Sigmoid colon (tissue), 7 donors: ENCODE measurements around the gene CCM2L. TPM values are rescaled to one million over a fixed set of nuclear protein-coding genes. Genes with fewer than 3 reads are reported as not detected.

Experiments used
- DNase-seq: peaks from one replicate; pipeline ENCODE4 v3.0.0-alpha.2; 2019
- H3K27ac ChIP-seq, 4 donors: fragments of 200-600 bp; sonication (generic); one replicate each; pipeline ENCODE4 v1.5.1; 2016 to 2019; ENCODE audit warnings: mild to moderate bottlenecking in 1 of 4
- H3K27me3 ChIP-seq, 3 donors: fragments of 200-600 bp; sonication (generic); one replicate each; pipeline ENCODE4 v1.5.1; 2019; ENCODE audit warnings: mild to moderate bottlenecking in 1 of 3
- H3K36me3 ChIP-seq, 4 donors: fragments of 200-600 bp; sonication (generic); one replicate each; pipeline ENCODE4 v1.5.1; 2016 to 2019
- H3K4me1 ChIP-seq, 4 donors: fragments of 200-600 bp; sonication (generic); one replicate each; pipeline ENCODE4 v1.5.1; 2017 to 2019
- H3K4me3 ChIP-seq, 4 donors: fragments of 200-600 bp; sonication (generic); one replicate each; pipeline ENCODE4 v1.5.1; 2017 to 2019; ENCODE audit warnings: mild to moderate bottlenecking in 2 of 4, moderate library complexity in 1 of 4
- H3K9me3 ChIP-seq, 4 donors: fragments of 200-600 bp in 3 of 4; sonication (generic) in 3 of 4; one replicate each; pipeline versions ENCODE4 v1.5.1 to v1.6.1; 2013 to 2019
- CTCF ChIP-seq, 4 experiments: fragments of 450-650 bp in 3 of 4; fragments of 200-600 bp in 1 of 4; IDR thresholded peaks; one replicate each; pipeline ENCODE4 v1.5.1; 2016 to 2019; ENCODE audit warnings: antibody characterized with exemption in 4 of 4, mild to moderate bottlenecking in 3 of 4, moderate library complexity in 2 of 4
- EP300 ChIP-seq, 4 donors: sonication (generic); formaldehyde crosslinking; IDR thresholded peaks; one replicate each; pipeline ENCODE4 v1.6.1; 2017; ENCODE audit warnings: antibody characterized with exemption in 4 of 4
- POLR2A ChIP-seq, 2 donors: fragments of 450-650 bp; IDR thresholded peaks; one replicate each; pipeline ENCODE4 v1.6.1; 2016; ENCODE audit warnings: antibody characterized with exemption in 2 of 2, mild to moderate bottlenecking in 2 of 2, moderate library complexity in 2 of 2
- POLR2AphosphoS5 ChIP-seq, 4 donors: sonication (generic); formaldehyde crosslinking; IDR thresholded peaks; one replicate each; pipeline ENCODE4 v1.6.1; 2017; ENCODE audit warnings: antibody characterized with exemption in 4 of 4
- WGBS, 2 donors: extraction: QIAGEN DNeasy Blood & Tissue Kit; methylation state at CpG; one replicate each; pipeline ENCODE4 v1.1.7; 2013; 5-methylcytosine and 5-hydroxymethylcytosine counted together
- intact Hi-C: fragments of 100-400 bp; cut with DNase I; formaldehyde crosslinking; loops from one replicate; pipeline ENCODE4 v1.15.1; 2023
- polyA plus RNA-seq, 3 donors: library from polyadenylated mRNA; stranded (reverse); fragments of 200-250 nt; gene quantifications; one replicate each; pipeline ENCODE4 v1.2.3, GENCODE V29; 2013
- total RNA-seq, 4 donors: library from RNA; depleted of rRNA; stranded (reverse); fragments of >200 nt; gene quantifications; one replicate each; pipeline ENCODE4 v1.1.0, GENCODE V29; 2016
- donor health status: healthy with polysubstance abuse.
- donor health status: Bipolar disorder and iron deficiency.
- donor health status: healthy.

Gene CCM2L
- total and polyA plus RNA-seq, 7 donors = 0.46 to 5.8 (median 2.5) TPM

DNA sequence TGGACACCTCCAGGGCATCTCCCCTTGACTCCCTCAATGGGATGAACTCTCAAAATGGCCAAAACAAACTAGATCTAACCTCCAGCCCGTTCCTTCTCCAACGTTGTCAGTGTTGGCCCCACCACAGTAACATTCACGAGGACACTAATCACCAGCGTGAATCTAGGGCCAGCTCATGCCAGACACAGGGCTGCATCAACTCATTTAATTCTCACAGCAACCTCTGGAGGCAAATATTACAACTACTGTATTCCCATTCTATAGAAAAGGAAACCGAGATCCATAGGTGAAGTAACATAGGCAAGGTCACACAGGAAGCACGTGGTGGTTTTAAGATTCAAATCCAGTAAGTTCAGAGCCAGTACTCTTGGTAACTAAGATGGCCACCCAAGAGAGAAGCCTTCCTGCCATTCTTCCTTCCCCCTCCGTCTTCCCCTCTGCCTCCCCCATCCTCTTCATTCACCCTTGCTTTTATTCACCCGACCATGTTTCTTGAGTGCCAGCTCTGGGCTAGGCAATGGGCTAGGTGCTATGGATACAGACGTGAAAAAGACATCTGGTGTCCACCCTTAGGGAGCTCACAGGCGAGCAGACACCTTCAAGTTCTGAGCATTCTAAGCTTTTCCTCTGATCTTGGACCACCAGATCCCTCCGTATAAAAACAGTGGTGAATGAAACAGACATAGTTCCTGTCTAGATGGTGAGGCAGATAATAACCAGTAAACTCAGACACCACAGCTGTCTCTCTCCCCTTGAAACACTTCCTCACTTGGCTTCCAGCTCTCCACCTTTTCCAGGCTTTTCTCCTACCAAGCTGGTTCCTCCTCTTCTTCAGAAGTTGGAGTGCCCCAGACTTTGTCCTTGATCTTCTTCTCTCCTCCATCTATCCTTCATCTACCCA, 9.6 kb downstream of the CCM2L start:
- no peak for TF ChIP-seq POLR2AphosphoS5 (IDR thresholded peaks at IDR 0.05)
- TF ChIP-seq POLR2A (IDR thresholded peaks at IDR 0.05) = no peak
- no peak for TF ChIP-seq CTCF (IDR thresholded peaks at IDR 0.05)
- TF ChIP-seq EP300 (IDR thresholded peaks at IDR 0.05) = no peak
- Histone ChIP-seq H3K4me3 (peak overlapping the region in 2 of 4 donors; percentile 37 to 46), H3K9me3 (no peaks in the 10 kb centered on the region), H3K27me3 (peaks cover 30 to 96% (median 49%) of the 10 kb centered on the region in 3 donors), H3K36me3 (no peaks in the 10 kb centered on the region), H3K27ac (no peak overlapping the region), H3K4me1 (peaks cover 0 to 22% (median 16%) of the 10 kb centered on the region in 4 donors)
- no peak for DNase-seq
- intact Hi-C loops = no loop called here
- 29 to 30% methylated on average over 11 of the region's 11 CpGs for WGBS, 2 donors

DNA sequence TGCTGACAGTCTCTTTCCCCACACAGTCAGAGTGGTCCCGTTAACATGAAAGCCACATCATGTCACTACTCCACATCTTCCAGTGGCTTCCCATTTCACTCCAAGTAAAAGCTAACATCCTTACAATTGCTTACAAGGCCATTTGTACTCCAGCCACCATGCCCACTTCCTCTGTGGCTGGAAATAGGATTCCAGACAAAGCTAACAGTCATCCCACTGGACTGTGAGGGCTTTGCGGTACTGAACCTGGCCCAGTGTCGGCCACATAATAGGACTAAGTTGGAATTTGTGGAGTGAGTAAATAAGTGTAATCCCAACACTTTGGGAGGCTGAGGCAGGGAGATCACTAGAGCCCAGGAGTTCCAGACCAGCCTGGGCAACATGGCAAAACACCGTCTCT, 10.9 kb downstream of the CCM2L start:
- H3K4me1 ChIP-seq = peaks cover 0 to 22% (median 16%) of the 10 kb centered on the region in 4 donors
- intact Hi-C loops = no loop called here
- TF ChIP-seq CTCF (IDR thresholded peaks at IDR 0.05) = no peak
- no peak for TF ChIP-seq POLR2A (IDR thresholded peaks at IDR 0.05)
- no peak for TF ChIP-seq EP300 (IDR thresholded peaks at IDR 0.05)
- 84 to 91% methylated on average over 4 of the region's 4 CpGs for WGBS, 2 donors
- H3K27me3 ChIP-seq = peaks cover 30 to 92% (median 49%) of the 10 kb centered on the region in 3 donors
- H3K36me3 ChIP-seq = no peaks in the 10 kb centered on the region
- DNase-seq = no peak
- no peak overlapping the region for H3K27ac ChIP-seq
- H3K4me3 ChIP-seq = no peak overlapping the region
- H3K9me3 ChIP-seq = no peaks in the 10 kb centered on the region

GRCh38 chr20:32024683-32025295, 14.6 kb downstream of the CCM2L start:
- Histone ChIP-seq H3K27me3 (peaks cover 19 to 59% (median 28%) of the 10 kb centered on the region in 3 donors), H3K9me3 (no peaks in the 10 kb centered on the region), H3K36me3 (no peaks in the 10 kb centered on the region), H3K27ac (no peak overlapping the region), H3K4me1 (peaks cover 0 to 2% (median 0%) of the 10 kb centered on the region in 4 donors), H3K4me3 (no peak overlapping the region)
- intact Hi-C loops = no loop called here
- 63 to 64% methylated on average over 6 of the region's 6 CpGs for WGBS, 2 donors
- DNase-seq = no peak
- no peak for TF ChIP-seq POLR2A (IDR thresholded peaks at IDR 0.05)

DNA sequence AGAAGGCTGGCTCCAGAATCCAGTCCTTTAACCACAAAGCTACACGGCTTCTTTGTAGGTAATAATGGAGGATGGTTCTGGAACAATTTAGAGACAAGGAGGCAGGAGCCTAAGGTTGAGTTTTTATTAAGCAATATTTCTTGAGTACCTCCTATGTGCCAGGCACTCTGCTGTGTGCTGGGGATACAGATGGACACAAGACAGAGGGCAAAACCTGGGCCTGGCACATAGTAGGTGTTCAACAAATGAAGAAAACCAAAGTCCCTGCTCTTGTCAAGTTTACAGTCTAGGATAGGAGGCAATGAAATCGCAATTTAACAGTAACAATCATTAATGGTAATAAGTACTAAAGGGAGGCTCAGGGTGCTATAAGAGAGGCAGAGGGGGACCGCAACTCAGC, 17.4 kb downstream of the CCM2L start:
- no peak for DNase-seq
- Histone ChIP-seq H3K4me3 (no peak overlapping the region), H3K27me3 (peaks cover 7 to 52% (median 17%) of the 10 kb centered on the region in 3 donors), H3K36me3 (no peaks in the 10 kb centered on the region), H3K9me3 (no peaks in the 10 kb centered on the region), H3K4me1 (peaks cover 0 to 10% (median 8%) of the 10 kb centered on the region in 4 donors), H3K27ac (no peak overlapping the region)
- no peak for TF ChIP-seq EP300 (IDR thresholded peaks at IDR 0.05)
- no peak for TF ChIP-seq POLR2AphosphoS5 (IDR thresholded peaks at IDR 0.05)
- no peak for TF ChIP-seq POLR2A (IDR thresholded peaks at IDR 0.05)
- no peak for TF ChIP-seq CTCF (IDR thresholded peaks at IDR 0.05)
- 87 to 96% methylated on average over 3 of the region's 3 CpGs for WGBS, 2 donors
- intact Hi-C loops = no loop called here

DNA sequence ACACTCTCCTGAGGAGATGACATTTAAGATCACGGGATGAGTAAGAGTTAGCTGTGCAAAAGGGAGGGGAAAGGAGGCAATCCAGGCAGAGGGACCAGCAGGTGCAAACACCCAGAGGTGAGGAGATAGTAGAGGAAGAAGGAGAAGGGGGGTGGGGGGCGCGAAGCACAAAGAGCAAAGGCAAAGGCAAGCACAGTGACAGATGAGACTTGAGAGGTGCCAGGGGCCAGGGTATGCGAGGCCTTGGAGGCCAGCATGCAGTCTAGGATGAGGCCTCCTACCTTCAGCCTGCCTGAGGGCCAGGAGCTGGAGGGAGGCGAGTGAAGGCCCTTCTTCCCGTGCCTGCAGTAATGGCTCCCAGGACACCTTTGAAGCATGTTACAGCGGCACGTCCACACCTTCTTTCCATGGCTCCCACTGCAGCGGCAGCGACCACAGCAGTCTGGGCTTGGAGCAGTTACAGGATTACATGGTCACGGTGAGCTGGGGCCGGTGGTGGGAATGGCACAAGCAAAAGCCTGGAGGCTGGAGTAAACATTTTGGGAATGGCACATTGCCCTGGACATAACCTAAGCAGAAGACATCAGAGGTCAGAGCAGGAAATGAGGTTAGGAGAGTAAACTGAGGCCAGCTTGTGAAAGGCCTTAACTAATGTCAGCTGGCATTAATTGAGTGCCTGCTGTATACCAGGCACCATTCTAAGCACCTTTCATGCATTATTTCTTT, 18.6 kb downstream of the CCM2L start:
- Histone ChIP-seq H3K4me1 (peaks cover 0 to 10% (median 8%) of the 10 kb centered on the region in 4 donors), H3K4me3 (no peak overlapping the region), H3K27ac (no peak overlapping the region), H3K9me3 (no peaks in the 10 kb centered on the region), H3K36me3 (no peaks in the 10 kb centered on the region), H3K27me3 (peaks cover 7 to 54% (median 20%) of the 10 kb centered on the region in 3 donors)
- DNase-seq = no peak
- TF ChIP-seq EP300 (IDR thresholded peaks at IDR 0.05) (no peak), CTCF (IDR thresholded peaks at IDR 0.05) (no peak), POLR2A (IDR thresholded peaks at IDR 0.05) (no peak), POLR2AphosphoS5 (IDR thresholded peaks at IDR 0.05) (no peak)
- intact Hi-C loops = no loop called here
- WGBS, 2 donors = 58 to 67% methylated on average over 12 of the region's 12 CpGs
